ENCODE data around the gene PACSIN1. TPM values are rescaled to one million over a fixed set of nuclear protein-coding genes. Genes with fewer than 3 reads are reported as not detected.

PACSIN1 gene
- total and polyA plus RNA-seq, 2 of the 4 experiments (the other 2 are of a cell fraction), result 0.02 TPM; not detected in 1

GRCh38 chr6:34451192-34451591 is 14.7 kb upstream of the PACSIN1 start:
- no peak overlapping the region for H3K4me2 ChIP-seq (ENCODE audit: low read depth, low read length)
- ChIA-PET CTCF (no interaction called here), POLR2A (ENCODE audit: unreplicated experiment) (no interaction called here)
- no peak overlapping the region for H2AFZ ChIP-seq (replicated peaks; ENCODE audit: low read length, poor library complexity)
- H2BK5ac ChIP-seq (ENCODE audit: low read depth, low read length, poor library complexity, severe bottlenecking), result no peak overlapping the region
- intact Hi-C loops (cut with micrococcal nuclease) (no loop called here), in situ Hi-C loops (cut with MboI; ENCODE audit: low sequenced_read_pairs) (no loop called here), dilution Hi-C loops (cut with HindIII; ENCODE audit: low sequenced_read_pairs, unreplicated experiment) (no loop called here)
- WGBS, 2 experiments (ENCODE audit: extremely low coverage in 2 of 2, insufficient read length in 1 of 2), result no CpG with 5 or more reads among the region's 1 CpG
- no peaks in the 10 kb centered on the region for H3K79me1 ChIP-seq (ENCODE audit: low read depth in 1 of 2, low read length in 2 of 2)
- H4K20me1 ChIP-seq (ENCODE audit: insufficient read depth, low read length), result no peaks in the 10 kb centered on the region
- no peak overlapping the region for H3K56ac ChIP-seq (ENCODE audit: extremely low read depth, insufficient read depth, low read length)
- no peak overlapping the region for H3K18ac ChIP-seq (ENCODE audit: low read depth, low read length)
- no peak overlapping the region for H3K4ac ChIP-seq (ENCODE audit: low read depth, low read length)
- H2AK5ac ChIP-seq (ENCODE audit: low read depth, low read length), result no peak overlapping the region
- H2BK15ac ChIP-seq (ENCODE audit: low read depth, low read length), result no peak overlapping the region
- no TSS peak for BruUV-seq (replicated peaks)
- no peak overlapping the region for H4K91ac ChIP-seq (ENCODE audit: insufficient read depth, low read depth, low read length)
- no peak overlapping the region for H3K14ac ChIP-seq (replicated peaks; ENCODE audit: low read depth, low read length)
- peaks cover 21% of the 10 kb centered on the region for H3K27me3 ChIP-seq (ENCODE audit: control insufficient read depth, insufficient read depth, low read length)
- no peak for ATAC-seq (ENCODE audit: low read depth)
- no peak overlapping the region for H3K23ac ChIP-seq (ENCODE audit: low read depth, low read length)
- no peaks in the 10 kb centered on the region for H3K9me1 ChIP-seq (ENCODE audit: insufficient read depth, low read length)
- no peaks in the 10 kb centered on the region for H3K4me1 ChIP-seq (ENCODE audit: control insufficient read depth, insufficient read depth, low read length)
- H4K8ac ChIP-seq (ENCODE audit: low read depth in 2 of 2, low read length in 2 of 2), result no peak overlapping the region
- no peaks in the 10 kb centered on the region for H3K36me3 ChIP-seq (ENCODE audit: control insufficient read depth, insufficient read depth, low read length)
- DNase-seq, result no peak
- no peak overlapping the region for H4K5ac ChIP-seq (ENCODE audit: low read depth, low read length)
- H3K9ac ChIP-seq (ENCODE audit: low read depth, low read length), result no peak overlapping the region
- no peak overlapping the region for H2BK120ac ChIP-seq (ENCODE audit: low read depth, low read length)
- H3K27ac ChIP-seq (ENCODE audit: insufficient read depth, low read length), result no peak overlapping the region
- no peak overlapping the region for H2AK9ac ChIP-seq (replicated peaks; ENCODE audit: low read depth, low read length, poor library complexity)
- no peak overlapping the region for H3K4me3 ChIP-seq (ENCODE audit: insufficient read depth, low read depth, low read length)
- H3K9me3 ChIP-seq (ENCODE audit: control insufficient read depth, insufficient read depth, low read length), result peaks cover 8% of the 10 kb centered on the region
- no peak overlapping the region for H2BK20ac ChIP-seq (ENCODE audit: low read depth, low read length)
- TF ChIP-seq SMC3 (IDR thresholded peaks at IDR 0.05; ENCODE audit: low read depth, low read length), result no peak
- TF ChIP-seq MAFK (IDR thresholded peaks at IDR 0.05; ENCODE audit: low read depth, low read length), result no peak
- no peak for TF ChIP-seq RFX5 (IDR thresholded peaks at IDR 0.05; ENCODE audit: low read depth, low read length)
- no peak for TF ChIP-seq CTCF (conservative IDR thresholded peaks at IDR 0.05; ENCODE audit: low read depth, low read length)
- TF ChIP-seq NFE2L2 (IDR thresholded peaks at IDR 0.05; ENCODE audit: low read depth, low read length), result no peak
- TF ChIP-seq CHD1 (IDR thresholded peaks at IDR 0.05; ENCODE audit: low read depth, low read length), result no peak
- no peak for TF ChIP-seq POLR2A (IDR thresholded peaks at IDR 0.05; ENCODE audit: low read depth, low read length)
- no peak for TF ChIP-seq MXI1 (IDR thresholded peaks at IDR 0.05; ENCODE audit: borderline replicate concordance, low read depth, low read length)
- no peak for TF ChIP-seq MAZ (IDR thresholded peaks at IDR 0.05; ENCODE audit: borderline replicate concordance, low read depth, low read length)
- TF ChIP-seq RCOR1 (IDR thresholded peaks at IDR 0.05; ENCODE audit: insufficient replicate concordance, low read length), result no peak
- no peak for TF ChIP-seq RAD21 (IDR thresholded peaks at IDR 0.05; ENCODE audit: low read length)
- no peak for TF ChIP-seq ELK1 (IDR thresholded peaks at IDR 0.05; ENCODE audit: borderline replicate concordance, low read depth, low read length)
- TF ChIP-seq BHLHE40 (IDR thresholded peaks at IDR 0.05; ENCODE audit: low read depth, low read length), result no peak
